GM23338 (cell line): ENCODE data around the gene PLAAT1. TPM values are rescaled to one million over a fixed set of nuclear protein-coding genes. Genes with fewer than 3 reads are reported as not detected.

Experiments used
- ATAC-seq: fragments of 200-7000 bp; cut with Tn5 transposase; 3 replicates; pipeline ENCODE4 v1.9.1; 2020
- DNase-seq: peaks from one replicate; pipeline ENCODE4 v3.0.0-alpha.2; 2015; ENCODE audit warnings: low spot score
- H2AFZ ChIP-seq: fragments of 200-600 bp; sonication (generic); 2 replicates; pipeline ENCODE4 v1.8.0; 2016; ENCODE audit warnings: antibody characterized with exemption, mild to moderate bottlenecking, moderate library complexity
- H3F3A ChIP-seq: fragments of 200-600 bp; sonication (generic); replicated peaks from 2 replicates; pipeline ENCODE4 v1.8.0; 2017; ENCODE audit warnings: antibody characterized with exemption, mixed run types, low read depth
- H3K27ac ChIP-seq: fragments of 200-600 bp; sonication (generic); 2 replicates; pipeline ENCODE4 v1.6.1; 2016; ENCODE audit warnings: low read depth
- H3K27me3 ChIP-seq: fragments of 200-600 bp; sonication (generic); 2 replicates; pipeline ENCODE4 v1.8.0; 2016; ENCODE audit warnings: mild to moderate bottlenecking, mixed run types, moderate library complexity; ENCODE audit not compliant: insufficient read depth
- H3K36me3 ChIP-seq: fragments of 200-600 bp; sonication (generic); 2 replicates; pipeline ENCODE4 v1.8.0; 2016; ENCODE audit warnings: mild to moderate bottlenecking; ENCODE audit not compliant: insufficient read depth
- H3K4me1 ChIP-seq: fragments of 200-600 bp; sonication (generic); 2 replicates; pipeline ENCODE4 v1.8.0; 2016; ENCODE audit warnings: mild to moderate bottlenecking, moderate library complexity; ENCODE audit not compliant: insufficient read depth
- H3K4me2 ChIP-seq: fragments of 200-600 bp; sonication (generic); 2 replicates; pipeline ENCODE4 v1.7.1; 2017; ENCODE audit warnings: mixed run types
- H3K4me3 ChIP-seq: fragments of 200-600 bp; sonication (generic); 2 replicates; pipeline ENCODE4 v1.6.1; 2016; ENCODE audit warnings: mixed run types
- H3K79me2 ChIP-seq: fragments of 200-600 bp; sonication (generic); replicated peaks from 2 replicates; pipeline ENCODE4 v1.8.0; 2017; ENCODE audit warnings: mild to moderate bottlenecking; ENCODE audit not compliant: insufficient read depth
- H3K9me2 ChIP-seq: fragments of 200-600 bp; sonication (generic); 2 replicates; pipeline ENCODE4 v1.8.0; 2017; ENCODE audit not compliant: insufficient read depth
- H4K20me1 ChIP-seq: fragments of 200-600 bp; sonication (generic); replicated peaks from 2 replicates; pipeline ENCODE4 v1.8.0; 2017; ENCODE audit warnings: mild to moderate bottlenecking; ENCODE audit not compliant: insufficient read depth
- H3K27ac Mint-ChIP-seq: 2 replicates; pipeline ENCODE4 v1.8.0; 2020; ENCODE audit warnings: inconsistent platforms, mild to moderate bottlenecking, moderate library complexity, mixed read lengths
- H3K27me3 Mint-ChIP-seq: 3 replicates; pipeline ENCODE4 v1.8.0; 2022; ENCODE audit warnings: low read depth, mild to moderate bottlenecking, moderate library complexity, mixed read lengths, inconsistent platforms; ENCODE audit not compliant: insufficient read depth, poor library complexity
- H3K36me3 Mint-ChIP-seq: 3 replicates; pipeline ENCODE4 v1.8.0; 2021; ENCODE audit warnings: low read depth, mild to moderate bottlenecking, inconsistent platforms, moderate library complexity, mixed read lengths
- H3K4me1 Mint-ChIP-seq: 3 replicates; pipeline ENCODE4 v1.8.0; 2020; ENCODE audit warnings: mild to moderate bottlenecking, inconsistent platforms, mixed read lengths
- H3K4me3 Mint-ChIP-seq: 3 replicates; pipeline ENCODE4 v1.8.0; 2021; ENCODE audit warnings: moderate library complexity, mild to moderate bottlenecking, inconsistent platforms, mixed read lengths
- H3K9me3 Mint-ChIP-seq: 3 replicates; pipeline ENCODE4 v1.8.0; 2020; ENCODE audit warnings: moderate library complexity, mild to moderate bottlenecking, inconsistent platforms, mixed read lengths
- CREB1 ChIP-seq: fragments of 250-450 bp; sonication (Bioruptor Pico); IDR thresholded peaks from 2 replicates; pipeline ENCODE4 v1.5.0; 2020; ENCODE audit warnings: low read depth, mild to moderate bottlenecking, moderate library complexity
- EZH2 ChIP-seq: fragments of 200-600 bp; sonication (generic); IDR thresholded peaks from one replicate; pipeline ENCODE4 v1.8.0; 2017; ENCODE audit warnings: antibody characterized with exemption, mild to moderate bottlenecking, low read depth; ENCODE audit not compliant: unreplicated experiment
- EZH2phosphoT487 ChIP-seq: fragments of 200-600 bp; sonication (generic); IDR thresholded peaks from one replicate; pipeline ENCODE4 v1.8.1; 2018; ENCODE audit warnings: antibody characterized with exemption; ENCODE audit not compliant: unreplicated experiment
- JUNB ChIP-seq: IDR thresholded peaks from one replicate; pipeline ENCODE4 v1.6.1; 2016; ENCODE audit warnings: antibody characterized with exemption; ENCODE audit not compliant: unreplicated experiment
- NANOG ChIP-seq: IDR thresholded peaks from 2 replicates; pipeline ENCODE4 v1.6.1; 2016; ENCODE audit warnings: antibody characterized with exemption, borderline replicate concordance
- POLR2AphosphoS5 ChIP-seq: IDR thresholded peaks from 2 replicates; pipeline ENCODE4 v1.6.1; 2016; ENCODE audit warnings: antibody characterized with exemption, low read depth
- STAT1 ChIP-seq: IDR thresholded peaks from one replicate; pipeline ENCODE4 v1.6.1; 2016; ENCODE audit warnings: antibody characterized with exemption; ENCODE audit not compliant: unreplicated experiment
- ZNF114 ChIP-seq: fragments of 250-450 bp; sonication (Bioruptor Pico); IDR thresholded peaks from 2 replicates; pipeline ENCODE4 v1.5.0; 2020; ENCODE audit warnings: mild to moderate bottlenecking, moderate library complexity
- ZNF331 ChIP-seq: fragments of 250-450 bp; sonication (Bioruptor Pico); IDR thresholded peaks from 2 replicates; pipeline ENCODE4 v1.5.0; 2020; ENCODE audit warnings: low read depth, mild to moderate bottlenecking, moderate library complexity
- polyA plus RNA-seq: library from polyadenylated mRNA; unstranded; fragments of >200 nt; fragmentation: Nextera tagmentation; extraction: Ambion mirVana; gene quantifications from 2 replicates; pipeline ENCODE4 v1.2.1, GENCODE V29; 2016
- total RNA-seq: library from RNA; depleted of rRNA; stranded (reverse); fragments of >200 nt; shearing (Covaris generic); gene quantifications from 2 replicates; pipeline ENCODE4 v1.2.3, GENCODE V29; 2014
- TF ChIP-seq, protein P1 (sequence below): IDR thresholded peaks from 2 replicates; pipeline ENCODE4 v1.6.1; 2016; ENCODE audit warnings: antibody characterized with exemption
- TF ChIP-seq, protein P2 (sequence below), 2 experiments: fragments of 200-600 bp in 1 of 2; sonication (generic) in 1 of 2; conservative IDR thresholded peaks; 2 replicates each; pipeline versions ENCODE4 v1.5.1 to v1.6.1; 2016 to 2017; ENCODE audit warnings: antibody characterized with exemption in 2 of 2, low read depth in 2 of 2, mild to moderate bottlenecking in 2 of 2, moderate library complexity in 1 of 2
- TF ChIP-seq, protein P3 (sequence below): fragments of 250-450 bp; sonication (Bioruptor Pico); IDR thresholded peaks from 2 replicates; pipeline ENCODE4 v1.5.0; 2020; ENCODE audit warnings: mild to moderate bottlenecking, moderate library complexity

The PLAAT1 gene
- total and polyA plus RNA-seq, 2 experiments from 2014 or later: 5.4 to 6.7 TPM

DNA sequence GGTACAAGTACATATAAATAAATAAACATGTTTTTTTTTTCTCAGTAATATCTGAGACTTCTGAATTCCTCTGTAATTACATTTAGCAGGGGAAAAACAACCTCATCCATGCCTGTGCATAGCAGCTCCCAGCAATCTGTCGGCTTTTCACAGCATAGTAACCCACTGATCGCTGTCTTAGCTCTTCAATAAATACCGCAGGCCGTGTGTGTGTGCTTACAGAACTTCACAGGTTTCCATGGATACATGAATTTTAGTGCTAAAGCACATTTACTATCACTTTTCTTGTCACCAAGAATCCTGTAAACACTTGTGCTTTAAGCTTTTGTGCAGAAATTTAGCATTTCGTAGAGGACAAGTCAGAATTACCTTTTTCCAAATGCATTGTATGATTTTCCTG lies 4.0 kb upstream of the PLAAT1 start (continued):
- TF ChIP-seq, protein P1, sequence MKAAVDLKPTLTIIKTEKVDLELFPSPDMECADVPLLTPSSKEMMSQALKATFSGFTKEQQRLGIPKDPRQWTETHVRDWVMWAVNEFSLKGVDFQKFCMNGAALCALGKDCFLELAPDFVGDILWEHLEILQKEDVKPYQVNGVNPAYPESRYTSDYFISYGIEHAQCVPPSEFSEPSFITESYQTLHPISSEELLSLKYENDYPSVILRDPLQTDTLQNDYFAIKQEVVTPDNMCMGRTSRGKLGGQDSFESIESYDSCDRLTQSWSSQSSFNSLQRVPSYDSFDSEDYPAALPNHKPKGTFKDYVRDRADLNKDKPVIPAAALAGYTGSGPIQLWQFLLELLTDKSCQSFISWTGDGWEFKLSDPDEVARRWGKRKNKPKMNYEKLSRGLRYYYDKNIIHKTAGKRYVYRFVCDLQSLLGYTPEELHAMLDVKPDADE: no peak
- TF ChIP-seq, protein P2, sequence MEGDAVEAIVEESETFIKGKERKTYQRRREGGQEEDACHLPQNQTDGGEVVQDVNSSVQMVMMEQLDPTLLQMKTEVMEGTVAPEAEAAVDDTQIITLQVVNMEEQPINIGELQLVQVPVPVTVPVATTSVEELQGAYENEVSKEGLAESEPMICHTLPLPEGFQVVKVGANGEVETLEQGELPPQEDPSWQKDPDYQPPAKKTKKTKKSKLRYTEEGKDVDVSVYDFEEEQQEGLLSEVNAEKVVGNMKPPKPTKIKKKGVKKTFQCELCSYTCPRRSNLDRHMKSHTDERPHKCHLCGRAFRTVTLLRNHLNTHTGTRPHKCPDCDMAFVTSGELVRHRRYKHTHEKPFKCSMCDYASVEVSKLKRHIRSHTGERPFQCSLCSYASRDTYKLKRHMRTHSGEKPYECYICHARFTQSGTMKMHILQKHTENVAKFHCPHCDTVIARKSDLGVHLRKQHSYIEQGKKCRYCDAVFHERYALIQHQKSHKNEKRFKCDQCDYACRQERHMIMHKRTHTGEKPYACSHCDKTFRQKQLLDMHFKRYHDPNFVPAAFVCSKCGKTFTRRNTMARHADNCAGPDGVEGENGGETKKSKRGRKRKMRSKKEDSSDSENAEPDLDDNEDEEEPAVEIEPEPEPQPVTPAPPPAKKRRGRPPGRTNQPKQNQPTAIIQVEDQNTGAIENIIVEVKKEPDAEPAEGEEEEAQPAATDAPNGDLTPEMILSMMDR (conservative IDR thresholded peaks at IDR 0.05; ENCODE audit: low read depth in 2 of 2): no peak

DNA sequence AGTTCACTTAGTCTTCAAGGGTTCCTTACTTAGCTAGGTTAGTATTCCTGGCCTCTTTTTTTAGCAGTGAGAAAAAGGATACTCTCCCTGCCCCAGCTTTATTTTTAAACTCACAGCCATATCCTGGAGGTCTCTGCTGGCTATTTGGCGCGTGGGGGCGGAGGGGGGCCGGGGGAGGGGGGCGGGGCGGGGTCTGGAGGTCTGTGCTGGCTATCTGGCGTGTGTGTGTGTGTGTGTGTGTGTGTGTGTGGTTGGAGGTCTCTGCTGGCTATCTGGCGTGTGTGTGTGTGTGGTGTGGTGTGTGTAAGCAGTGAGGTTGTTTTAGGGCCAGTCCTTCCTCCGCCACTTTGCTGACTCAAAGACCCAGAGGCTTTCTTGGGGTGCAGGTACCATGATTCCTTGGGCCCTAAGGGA lies 579 bp upstream of the PLAAT1 start:
- DNase-seq (peak; percentile 32), ATAC-seq (peak; percentile 19)
- Histone ChIP-seq H3K4me2 (peak overlapping the region; percentile 95), H3K9me2 (no peaks in the 10 kb centered on the region), H3K27me3 (peaks cover 14% of the 10 kb centered on the region), H3K79me2 (no peaks in the 10 kb centered on the region), H3K4me1 (no peaks in the 10 kb centered on the region; the same call in 1 of the 2 replicates), H3K36me3 (no peaks in the 10 kb centered on the region), H4K20me1 (no peaks in the 10 kb centered on the region), H2AFZ (peak overlapping the region; percentile 96), H3F3A (no peaks in the 10 kb centered on the region), H3K27ac (no peak overlapping the region), H3K4me3 (peak overlapping the region; percentile 75)
- Mint-ChIP-seq H3K36me3 (no peaks in the 10 kb centered on the region), H3K4me1 (peaks cover 13% of the 10 kb centered on the region), H3K27me3 (peaks cover 3% of the 10 kb centered on the region), H3K9me3 (no peaks in the 10 kb centered on the region; the same call in 2 of the 3 replicates), H3K4me3 (peak overlapping the region; percentile 84), H3K27ac (peak overlapping the region; percentile 80; the same call in 1 of the 2 replicates)
- no peak for TF ChIP-seq NANOG
- TF ChIP-seq, protein P3, sequence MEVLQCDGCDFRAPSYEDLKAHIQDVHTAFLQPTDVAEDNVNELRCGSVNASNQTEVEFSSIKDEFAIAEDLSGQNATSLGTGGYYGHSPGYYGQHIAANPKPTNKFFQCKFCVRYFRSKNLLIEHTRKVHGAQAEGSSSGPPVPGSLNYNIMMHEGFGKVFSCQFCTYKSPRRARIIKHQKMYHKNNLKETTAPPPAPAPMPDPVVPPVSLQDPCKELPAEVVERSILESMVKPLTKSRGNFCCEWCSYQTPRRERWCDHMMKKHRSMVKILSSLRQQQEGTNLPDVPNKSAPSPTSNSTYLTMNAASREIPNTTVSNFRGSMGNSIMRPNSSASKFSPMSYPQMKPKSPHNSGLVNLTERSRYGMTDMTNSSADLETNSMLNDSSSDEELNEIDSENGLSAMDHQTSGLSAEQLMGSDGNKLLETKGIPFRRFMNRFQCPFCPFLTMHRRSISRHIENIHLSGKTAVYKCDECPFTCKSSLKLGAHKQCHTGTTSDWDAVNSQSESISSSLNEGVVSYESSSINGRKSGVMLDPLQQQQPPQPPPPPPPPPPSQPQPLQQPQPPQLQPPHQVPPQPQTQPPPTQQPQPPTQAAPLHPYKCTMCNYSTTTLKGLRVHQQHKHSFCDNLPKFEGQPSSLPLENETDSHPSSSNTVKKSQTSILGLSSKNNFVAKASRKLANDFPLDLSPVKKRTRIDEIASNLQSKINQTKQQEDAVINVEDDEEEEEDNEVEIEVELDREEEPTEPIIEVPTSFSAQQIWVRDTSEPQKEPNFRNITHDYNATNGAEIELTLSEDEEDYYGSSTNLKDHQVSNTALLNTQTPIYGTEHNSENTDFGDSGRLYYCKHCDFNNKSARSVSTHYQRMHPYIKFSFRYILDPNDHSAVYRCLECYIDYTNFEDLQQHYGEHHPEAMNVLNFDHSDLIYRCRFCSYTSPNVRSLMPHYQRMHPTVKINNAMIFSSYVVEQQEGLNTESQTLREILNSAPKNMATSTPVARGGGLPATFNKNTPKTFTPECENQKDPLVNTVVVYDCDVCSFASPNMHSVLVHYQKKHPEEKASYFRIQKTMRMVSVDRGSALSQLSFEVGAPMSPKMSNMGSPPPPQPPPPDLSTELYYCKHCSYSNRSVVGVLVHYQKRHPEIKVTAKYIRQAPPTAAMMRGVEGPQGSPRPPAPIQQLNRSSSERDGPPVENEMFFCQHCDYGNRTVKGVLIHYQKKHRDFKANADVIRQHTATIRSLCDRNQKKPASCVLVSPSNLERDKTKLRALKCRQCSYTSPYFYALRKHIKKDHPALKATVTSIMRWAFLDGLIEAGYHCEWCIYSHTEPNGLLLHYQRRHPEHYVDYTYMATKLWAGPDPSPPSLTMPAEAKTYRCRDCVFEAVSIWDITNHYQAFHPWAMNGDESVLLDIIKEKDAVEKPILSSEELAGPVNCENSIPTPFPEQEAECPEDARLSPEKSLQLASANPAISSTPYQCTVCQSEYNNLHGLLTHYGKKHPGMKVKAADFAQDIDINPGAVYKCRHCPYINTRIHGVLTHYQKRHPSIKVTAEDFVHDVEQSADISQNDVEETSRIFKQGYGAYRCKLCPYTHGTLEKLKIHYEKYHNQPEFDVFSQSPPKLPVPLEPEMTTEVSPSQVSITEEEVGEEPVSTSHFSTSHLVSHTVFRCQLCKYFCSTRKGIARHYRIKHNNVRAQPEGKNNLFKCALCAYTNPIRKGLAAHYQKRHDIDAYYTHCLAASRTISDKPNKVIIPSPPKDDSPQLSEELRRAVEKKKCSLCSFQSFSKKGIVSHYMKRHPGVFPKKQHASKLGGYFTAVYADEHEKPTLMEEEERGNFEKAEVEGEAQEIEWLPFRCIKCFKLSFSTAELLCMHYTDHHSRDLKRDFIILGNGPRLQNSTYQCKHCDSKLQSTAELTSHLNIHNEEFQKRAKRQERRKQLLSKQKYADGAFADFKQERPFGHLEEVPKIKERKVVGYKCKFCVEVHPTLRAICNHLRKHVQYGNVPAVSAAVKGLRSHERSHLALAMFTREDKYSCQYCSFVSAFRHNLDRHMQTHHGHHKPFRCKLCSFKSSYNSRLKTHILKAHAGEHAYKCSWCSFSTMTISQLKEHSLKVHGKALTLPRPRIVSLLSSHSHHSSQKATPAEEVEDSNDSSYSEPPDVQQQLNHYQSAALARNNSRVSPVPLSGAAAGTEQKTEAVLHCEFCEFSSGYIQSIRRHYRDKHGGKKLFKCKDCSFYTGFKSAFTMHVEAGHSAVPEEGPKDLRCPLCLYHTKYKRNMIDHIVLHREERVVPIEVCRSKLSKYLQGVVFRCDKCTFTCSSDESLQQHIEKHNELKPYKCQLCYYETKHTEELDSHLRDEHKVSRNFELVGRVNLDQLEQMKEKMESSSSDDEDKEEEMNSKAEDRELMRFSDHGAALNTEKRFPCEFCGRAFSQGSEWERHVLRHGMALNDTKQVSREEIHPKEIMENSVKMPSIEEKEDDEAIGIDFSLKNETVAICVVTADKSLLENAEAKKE (CRISPR knock-in tag): no peak
- TF ChIP-seq CREB1 (CRISPR knock-in tag): no peak
- no peak for TF ChIP-seq POLR2AphosphoS5
- no peak for TF ChIP-seq ZNF331
- TF ChIP-seq, protein P1: no peak
- TF ChIP-seq EZH2phosphoT487: no peak
- TF ChIP-seq JUNB: no peak
- no peak for TF ChIP-seq EZH2
- TF ChIP-seq STAT1: no peak
- TF ChIP-seq ZNF114 (CRISPR knock-in tag): no peak
- TF ChIP-seq, protein P2 (conservative IDR thresholded peaks at IDR 0.05; ENCODE audit: low read depth in 2 of 2): no peak
